ENCODE data around the gene GUCA1C. TPM values are rescaled to one million over a fixed set of nuclear protein-coding genes. Genes with fewer than 3 reads are reported as not detected.

The GUCA1C gene
- polyA plus RNA-seq, 12 donors: 0.16 TPM; not detected in 11

- DNase-seq: no peak
Observed at GRCh38 chr3:108909799-108910198, 43.9 kb downstream of the GUCA1C start.

- no peak for DNase-seq
Observed at GRCh38 chr3:108907194-108907593, 46.5 kb downstream of the GUCA1C start.

- no peak for DNase-seq
Observed at GRCh38 chr3:108899530-108899929, 54.1 kb downstream of the GUCA1C start.

- no peak for DNase-seq
Observed at GRCh38 chr3:108897883-108898282, 55.8 kb downstream of the GUCA1C start.

GRCh38 chr3:108894981-108895380 is 58.7 kb downstream of the GUCA1C start:
- no peak for DNase-seq

- DNase-seq: no peak
Observed at GRCh38 chr3:108891833-108892232, 61.8 kb downstream of the GUCA1C start.

- DNase-seq: no peak
Observed at GRCh38 chr3:108887777-108888176, 65.9 kb downstream of the GUCA1C start.

GRCh38 chr3:108887121-108887520 is 66.6 kb downstream of the GUCA1C start:
- DNase-seq: no peak

- DNase-seq: no peak
Observed at GRCh38 chr3:108883373-108883772, 70.3 kb downstream of the GUCA1C start.

GRCh38 chr3:108882762-108883161 is 70.9 kb downstream of the GUCA1C start:
- no peak for DNase-seq

- DNase-seq: no peak
Observed at GRCh38 chr3:108879915-108880314, 73.8 kb downstream of the GUCA1C start.

- DNase-seq: no peak
Observed at GRCh38 chr3:108877901-108878300, 75.8 kb downstream of the GUCA1C start.

GRCh38 chr3:108863799-108864135 is 89.9 kb downstream of the GUCA1C start:
- no peak for DNase-seq

- no peak for DNase-seq
Observed at GRCh38 chr3:108862865-108863798, 90.5 kb downstream of the GUCA1C start.

GRCh38 chr3:108861401-108861800 is 92.3 kb downstream of the GUCA1C start:
- DNase-seq: no peak

Other genes starting within 250 kb of the GUCA1C start
- gene RETNLB, start 196.5 kb downstream of the GUCA1C start, polyA plus RNA-seq (ENCODE audit: insufficient read length in 12 of 12): not detected
- 1 to 10 TPM in 1 of 12 donors, under 1 TPM in 4, not detected in 7; 0.11 to 1.2 (median 0.33) TPM for gene TRAT1, start 131.1 kb downstream of the GUCA1C start, polyA plus RNA-seq (ENCODE audit: insufficient read length in 12 of 12)
- not detected for gene MORC1, start 164.3 kb upstream of the GUCA1C start, polyA plus RNA-seq (ENCODE audit: insufficient read length in 12 of 12)
- gene C3orf85, start 182.8 kb upstream of the GUCA1C start, polyA plus RNA-seq (ENCODE audit: insufficient read length in 12 of 12): not detected

Measured in muscle of arm (tissue), 12 donors.